Posterior cingulate gyrus (tissue), 11 donors: Measurements from ENCODE around the gene OR2V1.
"Not testable (repeated sequence)": the region's sequence is repeated elsewhere in the genome, so short reads cannot be mapped to it uniquely, and the experiment has no call there.

Experiments used
- DNase-seq, 10 donors: peaks; one replicate each; pipeline versions ENCODE4 v3.0.0 to v3.0.0-alpha.2; 2020 to 2021; ENCODE audit warnings: mixed read lengths in 3 of 10
- intact Hi-C: fragments of 100-400 bp; cut with DNase I; formaldehyde crosslinking; loops from one replicate; pipeline ENCODE4 v1.15.1; 2023

OR2V1 gene

DNA sequence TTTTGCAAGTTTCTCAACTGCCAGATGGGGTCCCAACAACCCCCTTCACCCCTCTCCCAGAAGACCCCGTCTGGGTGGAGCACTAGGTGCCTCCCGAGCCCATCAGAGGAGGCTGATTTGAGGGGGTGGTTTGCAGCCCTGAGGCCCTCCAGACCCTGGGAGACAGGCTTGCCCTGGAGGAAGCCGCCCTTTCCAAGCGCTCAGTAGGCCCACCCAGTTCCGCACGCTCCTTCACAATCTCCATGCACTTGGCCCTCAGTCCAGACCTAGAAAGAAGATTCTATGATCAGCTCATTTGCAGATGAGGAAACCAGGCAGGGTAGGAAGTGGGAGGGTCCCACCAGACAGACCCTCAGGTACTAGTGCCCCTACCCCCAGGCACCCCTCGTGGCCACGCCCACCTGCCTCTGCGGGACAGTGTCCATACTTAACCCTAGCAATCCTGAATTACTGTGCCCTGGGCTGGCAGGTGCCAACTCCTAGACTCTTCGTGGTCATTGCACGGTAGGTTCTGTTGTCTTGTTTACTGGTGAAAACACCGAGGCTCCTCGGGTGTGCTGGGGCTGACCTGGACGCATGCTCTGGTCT lies 22.3 kb downstream of the OR2V1 start:
- intact Hi-C loops, result no loop called here
- DNase-seq, result peak in 1 of 10 donors; percentile 47

- intact Hi-C loops, result no loop called here
- DNase-seq, result peak in 1 of 10 donors; percentile 27
Observed at GRCh38 chr5:181107699-181108098, 23.3 kb downstream of the OR2V1 start.

DNA sequence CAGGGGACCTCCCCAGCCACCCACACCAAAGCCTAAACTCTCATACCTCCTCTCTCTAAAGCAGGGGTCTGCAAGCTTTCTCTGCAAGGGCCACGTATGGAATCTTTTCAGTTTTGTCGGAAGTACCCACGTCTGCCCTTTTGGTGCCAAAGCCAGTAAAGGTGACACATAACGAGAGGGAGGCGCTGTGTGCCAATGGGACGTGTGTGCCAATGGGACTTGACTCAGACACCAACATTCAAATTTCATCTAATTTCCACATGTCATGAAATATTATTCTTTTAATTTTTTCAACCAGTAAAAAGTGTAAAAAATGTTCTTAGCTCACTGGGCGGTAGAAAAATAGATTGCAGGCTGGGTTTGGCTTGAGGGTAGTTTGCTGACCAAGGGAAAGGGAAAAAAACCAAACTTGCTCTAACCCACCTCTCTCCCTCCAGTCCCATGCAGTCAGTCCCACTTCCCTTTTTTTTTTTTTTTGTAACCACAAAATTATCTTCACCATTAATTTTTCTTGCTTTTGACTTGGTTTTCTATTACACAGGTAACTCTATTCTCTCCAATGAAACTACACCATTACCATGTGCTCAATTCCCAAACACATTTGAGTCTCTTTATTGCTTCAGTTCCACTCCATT lies 25.5 kb downstream of the OR2V1 start:
- intact Hi-C loops, result no loop called here
- peak in 1 of 10 donors; percentile 22 for DNase-seq

- intact Hi-C loops, result not testable (repeated sequence)
- DNase-seq, result peak in 1 of 10 donors; percentile 48
Observed at GRCh38 chr5:181104606-181105390, 26.2 kb downstream of the OR2V1 start.

GRCh38 chr5:181104259-181104568 lies 26.8 kb downstream of the OR2V1 start:
- peak in 1 of 10 donors; percentile 57 for DNase-seq
- intact Hi-C loops, result not testable (repeated sequence)

DNA sequence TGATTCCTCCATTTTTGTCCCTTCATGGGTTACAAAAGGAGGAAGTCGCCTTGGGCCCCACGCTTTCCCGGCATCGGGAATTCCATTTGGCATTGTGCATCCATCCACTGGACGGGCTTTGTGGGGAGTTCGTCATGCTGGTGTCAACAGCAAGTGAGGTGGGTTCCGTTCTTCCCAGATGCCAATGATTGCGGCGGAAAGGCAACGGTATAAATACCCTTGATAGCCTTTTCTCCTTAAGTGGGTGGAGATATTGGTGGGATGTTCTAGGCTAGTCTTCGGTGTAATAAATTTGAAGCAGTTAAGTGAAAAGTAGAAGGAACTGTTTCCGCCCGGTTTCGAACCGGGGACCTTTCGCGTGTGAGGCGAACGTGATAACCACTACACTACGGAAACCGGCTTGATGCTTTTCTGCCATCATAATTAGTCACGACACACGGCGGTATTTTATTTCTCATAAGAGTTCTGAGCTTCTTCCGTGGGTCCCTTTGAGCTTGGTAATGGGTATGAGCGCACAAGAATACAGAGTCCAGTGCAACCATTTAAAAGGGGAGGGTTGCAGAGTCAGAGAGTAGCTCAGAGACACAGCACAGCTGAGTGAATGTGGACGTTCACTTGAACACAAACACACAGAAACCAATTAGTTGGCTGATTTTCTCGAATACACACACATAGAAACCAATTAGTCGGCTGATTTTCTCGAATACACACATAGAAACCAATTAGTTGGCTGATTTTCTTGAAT lies 28.9 kb downstream of the OR2V1 start:
- DNase-seq, intact Hi-C loops: not testable (repeated sequence)

GRCh38 chr5:181101030-181101641 lies 29.8 kb downstream of the OR2V1 start:
- intact Hi-C loops, result not testable (repeated sequence)
- DNase-seq, result peak in 1 of 10 donors; percentile 58

DNA sequence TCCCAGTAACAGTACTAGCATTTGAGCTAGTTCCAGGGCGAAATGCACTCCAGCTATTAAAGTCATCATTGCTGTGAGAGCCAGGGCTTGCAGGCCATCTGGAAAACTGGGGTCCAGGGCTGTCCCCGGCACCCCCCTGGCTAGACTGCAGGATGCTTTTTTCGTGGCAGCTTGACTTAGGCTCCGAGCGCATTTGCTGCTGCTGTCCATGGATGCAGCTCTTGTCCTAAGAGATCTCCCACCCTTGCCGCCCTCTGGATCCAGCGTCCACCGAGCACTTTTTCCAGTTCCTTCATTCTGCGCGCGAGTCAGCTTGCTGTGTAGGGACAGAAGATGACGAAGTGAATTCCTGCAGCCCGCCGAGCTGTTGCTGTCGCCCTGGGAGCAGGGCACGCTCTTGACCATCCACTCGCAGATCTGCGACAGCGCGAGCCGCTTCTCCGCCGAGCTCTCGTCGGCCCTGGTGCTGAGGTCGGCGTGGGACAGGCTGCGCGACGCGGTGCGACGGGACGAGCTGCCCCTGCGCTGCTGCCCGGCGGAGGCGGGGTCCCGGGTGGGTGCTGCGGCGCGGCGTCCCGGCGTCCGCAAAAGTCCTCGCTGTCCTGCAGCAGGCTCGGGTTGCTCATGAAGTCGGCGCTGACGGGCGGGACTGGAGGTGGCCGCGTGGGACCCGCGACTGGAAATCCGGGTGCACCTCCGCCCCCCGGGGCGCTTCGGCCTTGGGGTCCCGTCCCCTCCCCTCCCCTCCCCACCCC lies 30.7 kb downstream of the OR2V1 start:
- DNase-seq, result peak in 1 of 10 donors; percentile 68
- intact Hi-C loops, result no loop called here

GRCh38 chr5:181099602-181100086 lies 31.3 kb downstream of the OR2V1 start:
- intact Hi-C loops, result no loop called here
- DNase-seq, result peak in 1 of 10 donors; percentile 5

DNA sequence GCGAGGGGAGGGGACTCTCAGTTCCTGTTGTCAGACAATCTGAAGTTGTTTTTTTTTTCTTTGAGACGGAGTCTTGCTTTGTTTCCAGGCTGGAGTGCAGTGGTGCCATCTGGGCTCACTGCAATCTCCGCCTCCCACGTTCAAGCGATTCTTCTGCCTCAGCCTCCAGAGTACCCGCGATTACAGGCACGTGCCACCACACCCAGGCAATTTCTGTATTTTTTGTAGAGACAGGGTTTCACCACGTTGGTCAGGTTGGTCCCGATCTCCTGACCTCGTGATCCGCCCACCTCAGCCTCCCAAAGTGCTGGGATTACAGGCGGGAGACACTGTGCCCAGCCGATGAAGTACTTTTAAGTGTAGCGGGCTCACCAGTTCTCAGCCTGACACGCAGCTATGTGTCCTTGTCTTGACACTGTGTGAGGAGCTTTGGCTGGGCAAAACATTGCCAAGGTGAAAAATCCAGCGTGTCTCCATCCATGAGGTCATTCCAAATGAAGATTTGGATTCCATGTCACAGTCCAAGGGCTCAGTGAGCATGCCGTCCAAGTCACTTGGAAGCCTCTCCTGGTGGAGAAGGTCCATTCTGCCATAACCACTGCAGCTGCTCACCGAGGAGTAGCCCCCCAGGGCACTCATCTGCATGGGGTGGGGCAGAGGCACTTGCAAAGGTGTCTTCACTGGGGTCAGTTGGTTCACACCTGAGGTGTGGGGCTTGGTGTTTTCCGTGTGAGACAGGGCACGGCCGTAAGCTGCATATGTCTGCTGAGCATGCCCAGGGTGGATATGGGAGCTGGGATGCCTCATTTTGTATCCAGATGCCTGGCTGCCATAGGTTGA lies 32.0 kb downstream of the OR2V1 start:
- DNase-seq, result peak in 1 of 10 donors; percentile 46
- intact Hi-C loops, result no loop called here

DNA sequence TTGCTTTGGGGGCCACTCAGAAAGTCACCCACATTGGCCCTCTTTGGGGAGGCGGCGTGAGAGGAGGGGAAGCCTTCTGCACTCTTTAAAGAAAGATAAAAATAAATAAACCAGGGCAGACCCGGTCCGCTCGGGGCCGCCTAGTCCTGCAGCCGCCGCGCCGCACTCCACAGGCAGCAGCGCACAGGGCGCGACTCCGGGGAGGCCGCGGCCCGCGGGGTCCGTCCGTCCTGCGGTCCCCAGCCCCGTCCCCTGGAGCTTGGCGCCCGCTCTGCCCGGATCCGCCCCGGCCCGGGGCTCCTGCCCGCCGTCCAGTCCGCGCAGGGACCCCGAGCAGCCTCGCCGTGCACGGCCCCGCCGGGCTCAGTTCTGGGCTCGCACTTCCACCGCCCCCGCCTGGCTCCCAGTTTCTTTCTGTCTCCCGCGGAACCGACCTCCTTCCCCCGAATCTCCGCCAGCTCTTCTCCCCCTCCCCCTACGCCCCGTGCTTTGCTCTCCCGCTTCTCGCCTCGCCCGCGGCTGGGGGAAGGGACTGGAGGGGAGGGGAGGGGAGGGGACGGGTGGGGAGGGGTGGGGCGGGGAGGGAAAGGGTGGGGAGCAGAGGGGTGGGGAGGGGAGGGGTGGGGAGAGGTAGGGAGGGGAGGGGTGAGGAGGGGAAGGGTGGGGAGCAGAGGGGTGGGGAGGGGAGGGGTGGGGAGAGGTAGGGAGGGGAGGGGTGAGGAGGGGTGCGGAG lies 33.0 kb downstream of the OR2V1 start:
- DNase-seq, intact Hi-C loops: not testable (repeated sequence)

GRCh38 chr5:181097383-181097753 lies 33.6 kb downstream of the OR2V1 start:
- intact Hi-C loops, DNase-seq: not testable (repeated sequence)

DNA sequence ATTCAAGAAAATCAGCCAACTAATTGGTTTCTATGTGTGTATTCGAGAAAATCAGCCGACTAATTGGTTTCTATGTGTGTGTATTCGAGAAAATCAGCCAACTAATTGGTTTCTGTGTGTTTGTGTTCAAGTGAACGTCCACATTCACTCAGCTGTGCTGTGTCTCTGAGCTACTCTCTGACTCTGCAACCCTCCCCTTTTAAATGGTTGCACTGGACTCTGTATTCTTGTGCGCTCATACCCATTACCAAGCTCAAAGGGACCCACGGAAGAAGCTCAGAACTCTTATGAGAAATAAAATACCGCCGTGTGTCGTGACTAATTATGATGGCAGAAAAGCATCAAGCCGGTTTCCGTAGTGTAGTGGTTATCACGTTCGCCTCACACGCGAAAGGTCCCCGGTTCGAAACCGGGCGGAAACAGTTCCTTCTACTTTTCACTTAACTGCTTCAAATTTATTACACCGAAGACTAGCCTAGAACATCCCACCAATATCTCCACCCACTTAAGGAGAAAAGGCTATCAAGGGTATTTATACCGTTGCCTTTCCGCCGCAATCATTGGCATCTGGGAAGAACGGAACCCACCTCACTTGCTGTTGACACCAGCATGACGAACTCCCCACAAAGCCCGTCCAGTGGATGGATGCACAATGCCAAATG lies 34.1 kb downstream of the OR2V1 start:
- intact Hi-C loops, DNase-seq: not testable (repeated sequence)

GRCh38 chr5:181095162-181095561 lies 35.8 kb downstream of the OR2V1 start:
- intact Hi-C loops, DNase-seq: not testable (repeated sequence)

DNA sequence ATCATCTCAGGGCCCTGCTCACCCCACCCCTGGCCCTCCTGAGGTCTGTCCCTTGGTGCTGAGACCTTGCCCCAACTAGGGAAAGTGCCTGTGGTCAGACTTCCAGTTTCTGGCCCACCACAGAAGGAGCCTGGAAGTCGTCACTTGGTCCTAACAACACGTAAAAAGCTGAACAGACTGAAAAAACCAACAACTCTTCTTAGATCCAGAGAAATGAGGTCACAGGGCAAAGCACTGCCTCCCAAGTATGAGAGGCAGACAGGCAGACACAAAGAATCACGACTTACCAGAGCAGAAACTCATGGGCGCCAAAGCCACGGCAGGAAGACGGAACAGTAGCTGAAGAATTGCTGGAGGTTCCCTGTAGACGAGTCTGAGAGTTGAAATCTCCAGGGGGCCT lies 38.5 kb downstream of the OR2V1 start:
- intact Hi-C loops, result no loop called here
- peak in 1 of 10 donors; percentile 24 for DNase-seq

DNA sequence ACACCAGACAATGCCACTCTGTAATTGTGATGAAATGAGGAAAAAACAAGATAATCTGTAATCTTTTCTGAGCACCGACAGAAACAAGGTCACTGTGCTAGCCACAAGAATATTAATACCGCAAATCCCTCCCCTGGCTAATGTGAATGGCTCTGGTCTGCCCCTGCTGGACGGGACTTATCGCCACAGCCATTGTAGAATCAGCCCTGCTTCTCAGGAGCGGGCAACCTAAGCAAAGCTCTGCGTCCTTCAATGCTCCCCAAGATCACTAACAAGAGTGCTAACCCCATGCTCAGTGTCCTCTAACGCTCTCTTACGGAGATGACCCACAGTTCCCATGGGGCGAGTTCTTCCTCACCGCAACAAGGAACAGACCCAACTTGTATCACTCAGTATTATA lies 42.7 kb downstream of the OR2V1 start:
- intact Hi-C loops, result no loop called here

DNA sequence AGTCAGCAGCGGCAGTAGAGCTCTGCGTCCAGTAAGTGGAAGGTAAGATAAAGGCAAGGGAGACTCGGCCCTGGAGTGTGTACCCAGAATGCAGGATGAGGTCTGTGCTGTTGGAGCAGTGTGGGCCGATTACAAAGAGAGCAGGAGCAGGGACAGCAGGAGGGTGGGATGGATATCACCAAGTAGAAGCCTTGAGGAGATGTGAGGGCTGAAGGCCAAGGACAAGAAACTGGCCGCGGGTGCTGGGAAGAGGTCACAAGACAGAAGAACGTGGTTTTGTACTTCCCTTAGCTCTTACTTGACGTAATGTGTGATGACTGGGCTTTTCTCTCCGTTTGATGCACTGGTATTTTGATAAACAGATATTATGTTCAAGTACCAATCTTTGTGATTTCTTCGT lies 43.7 kb downstream of the OR2V1 start:
- intact Hi-C loops, result no loop called here
- peak in 2 of 10 donors; percentile 45 to 52 for DNase-seq

More for the DNA sequence above, 42.7 kb downstream of the OR2V1 start:
- peak in 1 of 10 donors; percentile 39 for DNase-seq

- intact Hi-C loops, result no loop called here
- DNase-seq, result peak in 2 of 10 donors; percentile 11 to 71
Observed at GRCh38 chr5:181086884-181087205, 44.1 kb downstream of the OR2V1 start.
